Ishikawa (cell line): Measurements from ENCODE around the gene GUCY2D.

Experiments used
- CEBPB ChIP-seq: IDR thresholded peaks from 2 replicates; pipeline ENCODE4 v1.6.1; 2012
- EGR1 ChIP-seq: IDR thresholded peaks from 2 replicates; pipeline ENCODE4 v1.6.1; 2012
- EP300 ChIP-seq: IDR thresholded peaks from 2 replicates; pipeline ENCODE4 v1.6.1; 2012; ENCODE audit warnings: borderline replicate concordance
- FOXM1 ChIP-seq: IDR thresholded peaks from 2 replicates; pipeline ENCODE4 v1.6.1; 2012; ENCODE audit warnings: low read depth, borderline replicate concordance
- TAF1 ChIP-seq: IDR thresholded peaks from 2 replicates; pipeline ENCODE4 v1.6.1; 2012; ENCODE audit warnings: low read depth, mild to moderate bottlenecking
- TEAD4 ChIP-seq: IDR thresholded peaks from 2 replicates; pipeline ENCODE4 v1.6.1; 2012
- TF ChIP-seq, protein P1 (sequence below): IDR thresholded peaks from 2 replicates; pipeline ENCODE4 v1.6.1; 2012; ENCODE audit warnings: low read depth, mild to moderate bottlenecking
- TF ChIP-seq, protein P2 (sequence below): IDR thresholded peaks from 2 replicates; pipeline ENCODE4 v1.6.1; 2012
- TF ChIP-seq, protein P3 (sequence below): IDR thresholded peaks from 2 replicates; pipeline ENCODE4 v1.6.1; 2012

DNA sequence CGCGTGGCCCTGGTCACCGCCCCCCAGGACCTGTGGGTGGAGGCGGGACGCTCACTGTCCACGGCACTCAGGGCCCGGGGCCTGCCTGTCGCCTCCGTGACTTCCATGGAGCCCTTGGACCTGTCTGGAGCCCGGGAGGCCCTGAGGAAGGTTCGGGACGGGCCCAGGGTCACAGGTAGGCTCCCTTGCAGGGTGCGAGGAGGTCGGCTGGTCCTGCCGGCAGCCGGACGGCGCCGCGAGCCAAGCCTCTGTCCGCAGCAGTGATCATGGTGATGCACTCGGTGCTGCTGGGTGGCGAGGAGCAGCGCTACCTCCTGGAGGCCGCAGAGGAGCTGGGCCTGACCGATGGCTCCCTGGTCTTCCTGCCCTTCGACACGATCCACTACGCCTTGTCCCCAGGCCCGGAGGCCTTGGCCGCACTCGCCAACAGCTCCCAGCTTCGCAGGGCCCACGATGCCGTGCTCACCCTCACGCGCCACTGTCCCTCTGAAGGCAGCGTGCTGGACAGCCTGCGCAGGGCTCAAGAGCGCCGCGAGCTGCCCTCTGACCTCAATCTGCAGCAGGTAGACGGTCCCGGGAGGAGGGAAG lies 1.3 kb downstream of the GUCY2D start:
- TF ChIP-seq TAF1 (no peak), TEAD4 (no peak), FOXM1 (no peak), EGR1 (no peak), CEBPB (no peak), EP300 (no peak)
- TF ChIP-seq, protein P1, sequence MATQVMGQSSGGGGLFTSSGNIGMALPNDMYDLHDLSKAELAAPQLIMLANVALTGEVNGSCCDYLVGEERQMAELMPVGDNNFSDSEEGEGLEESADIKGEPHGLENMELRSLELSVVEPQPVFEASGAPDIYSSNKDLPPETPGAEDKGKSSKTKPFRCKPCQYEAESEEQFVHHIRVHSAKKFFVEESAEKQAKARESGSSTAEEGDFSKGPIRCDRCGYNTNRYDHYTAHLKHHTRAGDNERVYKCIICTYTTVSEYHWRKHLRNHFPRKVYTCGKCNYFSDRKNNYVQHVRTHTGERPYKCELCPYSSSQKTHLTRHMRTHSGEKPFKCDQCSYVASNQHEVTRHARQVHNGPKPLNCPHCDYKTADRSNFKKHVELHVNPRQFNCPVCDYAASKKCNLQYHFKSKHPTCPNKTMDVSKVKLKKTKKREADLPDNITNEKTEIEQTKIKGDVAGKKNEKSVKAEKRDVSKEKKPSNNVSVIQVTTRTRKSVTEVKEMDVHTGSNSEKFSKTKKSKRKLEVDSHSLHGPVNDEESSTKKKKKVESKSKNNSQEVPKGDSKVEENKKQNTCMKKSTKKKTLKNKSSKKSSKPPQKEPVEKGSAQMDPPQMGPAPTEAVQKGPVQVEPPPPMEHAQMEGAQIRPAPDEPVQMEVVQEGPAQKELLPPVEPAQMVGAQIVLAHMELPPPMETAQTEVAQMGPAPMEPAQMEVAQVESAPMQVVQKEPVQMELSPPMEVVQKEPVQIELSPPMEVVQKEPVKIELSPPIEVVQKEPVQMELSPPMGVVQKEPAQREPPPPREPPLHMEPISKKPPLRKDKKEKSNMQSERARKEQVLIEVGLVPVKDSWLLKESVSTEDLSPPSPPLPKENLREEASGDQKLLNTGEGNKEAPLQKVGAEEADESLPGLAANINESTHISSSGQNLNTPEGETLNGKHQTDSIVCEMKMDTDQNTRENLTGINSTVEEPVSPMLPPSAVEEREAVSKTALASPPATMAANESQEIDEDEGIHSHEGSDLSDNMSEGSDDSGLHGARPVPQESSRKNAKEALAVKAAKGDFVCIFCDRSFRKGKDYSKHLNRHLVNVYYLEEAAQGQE, result no peak
- TF ChIP-seq, protein P2, sequence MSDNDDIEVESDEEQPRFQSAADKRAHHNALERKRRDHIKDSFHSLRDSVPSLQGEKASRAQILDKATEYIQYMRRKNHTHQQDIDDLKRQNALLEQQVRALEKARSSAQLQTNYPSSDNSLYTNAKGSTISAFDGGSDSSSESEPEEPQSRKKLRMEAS, result no peak
- TF ChIP-seq, protein P3, sequence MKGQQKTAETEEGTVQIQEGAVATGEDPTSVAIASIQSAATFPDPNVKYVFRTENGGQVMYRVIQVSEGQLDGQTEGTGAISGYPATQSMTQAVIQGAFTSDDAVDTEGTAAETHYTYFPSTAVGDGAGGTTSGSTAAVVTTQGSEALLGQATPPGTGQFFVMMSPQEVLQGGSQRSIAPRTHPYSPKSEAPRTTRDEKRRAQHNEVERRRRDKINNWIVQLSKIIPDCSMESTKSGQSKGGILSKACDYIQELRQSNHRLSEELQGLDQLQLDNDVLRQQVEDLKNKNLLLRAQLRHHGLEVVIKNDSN, result no peak
